Neural cell (in vitro differentiated cells): ENCODE measurements around the gene GHITM. TPM values are rescaled to one million over a fixed set of nuclear protein-coding genes. Genes with fewer than 3 reads are reported as not detected.

Experiments used
- H2AFZ ChIP-seq: fragments of 200-600, 300-800 bp; sonication (generic), shearing (Covaris generic); 2 replicates; pipeline ENCODE4 v1.6.0; 2014; ENCODE audit warnings: low read depth, mild to moderate bottlenecking, antibody characterized with exemption, low read length, moderate library complexity
- H3F3A ChIP-seq: fragments of 200-600 bp; shearing (Covaris generic); 2 replicates; pipeline ENCODE4 v1.6.1; 2016; ENCODE audit warnings: mild to moderate bottlenecking, moderate library complexity, mixed read lengths, antibody characterized with exemption, low read length; ENCODE audit not compliant: insufficient read depth, poor library complexity, severe bottlenecking
- H3K27ac ChIP-seq: fragments of 200-600, 300-800 bp; sonication (generic), shearing (Covaris generic); 2 replicates; pipeline ENCODE4 v1.5.1; 2014; ENCODE audit warnings: mild to moderate bottlenecking, low read length, moderate library complexity
- H3K27me3 ChIP-seq: fragments of 300-800, 200-600 bp; sonication (generic), shearing (Covaris generic); 2 replicates; pipeline ENCODE4 v1.6.0; 2014; ENCODE audit warnings: mild to moderate bottlenecking, low read depth, low read length, moderate library complexity; ENCODE audit not compliant: insufficient read depth
- H3K36me3 ChIP-seq: fragments of 300-800, 200-600 bp; sonication (generic), shearing (Covaris generic); 2 replicates; pipeline ENCODE4 v1.5.1; 2014; ENCODE audit warnings: mild to moderate bottlenecking, antibody characterized with exemption, low read length, moderate library complexity; ENCODE audit not compliant: insufficient read depth
- H3K4me2 ChIP-seq: fragments of 300-800, 200-600 bp; sonication (generic), shearing (Covaris generic); 2 replicates; pipeline ENCODE4 v1.6.0; 2014; ENCODE audit warnings: mild to moderate bottlenecking, low read length
- H3K4me3 ChIP-seq: fragments of 300-800, 200-600 bp; sonication (generic), shearing (Covaris generic); 2 replicates; pipeline ENCODE4 v1.5.1; 2014; ENCODE audit warnings: mild to moderate bottlenecking, low read length, moderate library complexity
- H3K79me2 ChIP-seq: fragments of 200-600 bp; shearing (Covaris generic); replicated peaks from 2 replicates; pipeline ENCODE4 v1.6.0; 2014; ENCODE audit warnings: mild to moderate bottlenecking, low read length, moderate library complexity; ENCODE audit not compliant: insufficient read depth
- H3K9ac ChIP-seq: fragments of 300-800, 200-600 bp; sonication (generic), shearing (Covaris generic); 2 replicates; pipeline ENCODE4 v1.6.1; 2016; ENCODE audit warnings: mild to moderate bottlenecking, low read length, mixed read lengths
- H3K9me2 ChIP-seq: fragments of 200-600 bp; shearing (Covaris generic); 2 replicates; pipeline ENCODE4 v1.6.1; 2016; ENCODE audit warnings: mild to moderate bottlenecking, low read length, mixed read lengths; ENCODE audit not compliant: insufficient read depth
- H3K9me3 ChIP-seq: fragments of 200-600, 300-800 bp; sonication (generic), shearing (Covaris generic); 2 replicates; pipeline ENCODE4 v1.6.1; 2016; ENCODE audit warnings: mild to moderate bottlenecking, mixed run types, low read length, moderate library complexity, mixed read lengths
- H4K20me1 ChIP-seq: fragments of 200-600 bp; shearing (Covaris generic); 2 replicates; pipeline ENCODE4 v1.6.1; 2016; ENCODE audit warnings: mild to moderate bottlenecking, mixed run types; ENCODE audit not compliant: insufficient read depth
- EP300 ChIP-seq: fragments of 450-650 bp; conservative IDR thresholded peaks from 2 replicates; pipeline ENCODE4 v1.6.1; 2014; ENCODE audit warnings: antibody characterized with exemption, mild to moderate bottlenecking, moderate library complexity; ENCODE audit not compliant: poor library complexity, severe bottlenecking
- EZH2 ChIP-seq: fragments of 200-600, 300-800 bp; shearing (Covaris generic), sonication (generic); IDR thresholded peaks from 2 replicates; pipeline ENCODE4 v1.6.1; 2014; ENCODE audit warnings: antibody characterized with exemption, low read length, borderline replicate concordance, mild to moderate bottlenecking; ENCODE audit not compliant: insufficient read depth, poor library complexity, severe bottlenecking
- MXI1 ChIP-seq: fragments of 450-650 bp; conservative IDR thresholded peaks from 2 replicates; pipeline ENCODE4 v1.6.1; 2014; ENCODE audit warnings: antibody characterized with exemption, mild to moderate bottlenecking; ENCODE audit not compliant: poor library complexity, severe bottlenecking
- POLR2AphosphoS5 ChIP-seq: IDR thresholded peaks from 2 replicates; pipeline ENCODE4 v1.6.1; 2012
- RAD21 ChIP-seq: fragments of 450-650 bp; conservative IDR thresholded peaks from 2 replicates; pipeline ENCODE4 v1.6.1; 2014; ENCODE audit warnings: antibody characterized with exemption, mild to moderate bottlenecking, moderate library complexity
- SMC3 ChIP-seq: fragments of 450-650 bp; conservative IDR thresholded peaks from 2 replicates; pipeline ENCODE4 v1.6.1; 2014; ENCODE audit warnings: antibody characterized with exemption, mild to moderate bottlenecking, moderate library complexity; ENCODE audit not compliant: poor library complexity
- TAF1 ChIP-seq: IDR thresholded peaks from 2 replicates; pipeline ENCODE4 v1.6.1; 2012; ENCODE audit warnings: low read depth
- polyA plus RNA-seq: library from polyadenylated mRNA; depleted of rRNA; stranded (reverse); fragments of >200 nt; gene quantifications from 2 replicates; pipeline ENCODE4 v1.2.3, GENCODE V29; 2014
- TF ChIP-seq, protein P1 (sequence below): IDR thresholded peaks from 2 replicates; pipeline ENCODE4 v1.6.1; 2012; ENCODE audit warnings: borderline replicate concordance
- TF ChIP-seq, protein P2 (sequence below): fragments of 450-650 bp; IDR thresholded peaks from 2 replicates; pipeline ENCODE4 v1.5.1; 2014; ENCODE audit warnings: antibody characterized with exemption, mild to moderate bottlenecking, moderate library complexity; ENCODE audit not compliant: poor library complexity, severe bottlenecking

Gene GHITM
- polyA plus RNA-seq, 1 donor from 2014 or later = 306 TPM

DNA sequence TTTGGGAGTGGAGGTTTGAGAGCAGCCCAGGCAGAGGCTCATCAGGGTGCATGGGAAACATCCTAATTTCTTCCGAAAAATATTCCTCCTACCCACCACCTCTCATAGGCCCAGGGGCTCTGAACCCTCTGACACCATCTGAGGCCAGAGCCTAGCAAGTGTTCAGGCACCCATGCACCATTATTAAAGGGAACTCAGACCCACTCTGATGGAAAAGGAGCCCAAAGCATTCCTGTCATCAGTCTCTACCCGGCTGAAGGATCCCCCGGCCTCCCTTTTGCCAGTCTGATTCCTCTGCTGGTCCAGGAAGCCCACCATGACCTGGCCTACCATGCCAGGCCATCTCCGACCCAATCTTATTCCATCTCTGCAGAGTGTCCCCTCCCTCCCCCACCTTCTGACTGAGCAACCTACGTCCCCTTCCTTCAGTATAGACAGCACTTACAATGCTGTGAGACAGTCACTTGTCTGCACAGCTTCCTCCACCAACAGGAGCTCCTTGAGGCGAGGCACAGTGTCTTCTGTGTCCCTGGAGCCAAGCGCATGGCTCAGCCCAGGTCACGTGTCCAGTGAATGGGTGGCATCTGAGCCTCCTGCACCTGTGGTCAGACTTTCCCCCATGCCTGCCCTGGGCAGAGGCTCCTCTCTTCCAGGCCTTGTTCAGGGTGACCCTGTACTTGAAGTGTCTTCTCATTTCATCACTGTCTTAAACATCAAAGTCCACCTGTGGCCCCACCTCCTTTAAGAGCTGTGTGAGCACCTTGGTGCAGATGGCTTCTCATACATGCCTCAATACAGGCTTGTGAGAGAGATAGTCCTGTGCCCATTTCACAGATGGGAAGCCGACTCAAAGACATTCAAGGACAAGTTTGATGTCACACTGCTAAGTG lies 33.4 kb downstream of the GHITM start:
- Histone ChIP-seq H3F3A (no peaks in the 10 kb centered on the region), H3K27ac (no peak overlapping the region), H3K4me2 (no peak overlapping the region), H3K9me3 (no peaks in the 10 kb centered on the region), H4K20me1 (no peaks in the 10 kb centered on the region), H3K4me3 (no peak overlapping the region), H3K9me2 (no peaks in the 10 kb centered on the region), H3K27me3 (no peaks in the 10 kb centered on the region), H3K36me3 (no peaks in the 10 kb centered on the region), H3K9ac (no peak overlapping the region), H2AFZ (no peak overlapping the region), H3K79me2 (no peaks in the 10 kb centered on the region)
- TF ChIP-seq EZH2 (no peak), EP300 (no peak), POLR2AphosphoS5 (no peak), SMC3 (no peak), MXI1 (no peak), RAD21 (no peak), TAF1 (no peak)
- TF ChIP-seq, protein P1, sequence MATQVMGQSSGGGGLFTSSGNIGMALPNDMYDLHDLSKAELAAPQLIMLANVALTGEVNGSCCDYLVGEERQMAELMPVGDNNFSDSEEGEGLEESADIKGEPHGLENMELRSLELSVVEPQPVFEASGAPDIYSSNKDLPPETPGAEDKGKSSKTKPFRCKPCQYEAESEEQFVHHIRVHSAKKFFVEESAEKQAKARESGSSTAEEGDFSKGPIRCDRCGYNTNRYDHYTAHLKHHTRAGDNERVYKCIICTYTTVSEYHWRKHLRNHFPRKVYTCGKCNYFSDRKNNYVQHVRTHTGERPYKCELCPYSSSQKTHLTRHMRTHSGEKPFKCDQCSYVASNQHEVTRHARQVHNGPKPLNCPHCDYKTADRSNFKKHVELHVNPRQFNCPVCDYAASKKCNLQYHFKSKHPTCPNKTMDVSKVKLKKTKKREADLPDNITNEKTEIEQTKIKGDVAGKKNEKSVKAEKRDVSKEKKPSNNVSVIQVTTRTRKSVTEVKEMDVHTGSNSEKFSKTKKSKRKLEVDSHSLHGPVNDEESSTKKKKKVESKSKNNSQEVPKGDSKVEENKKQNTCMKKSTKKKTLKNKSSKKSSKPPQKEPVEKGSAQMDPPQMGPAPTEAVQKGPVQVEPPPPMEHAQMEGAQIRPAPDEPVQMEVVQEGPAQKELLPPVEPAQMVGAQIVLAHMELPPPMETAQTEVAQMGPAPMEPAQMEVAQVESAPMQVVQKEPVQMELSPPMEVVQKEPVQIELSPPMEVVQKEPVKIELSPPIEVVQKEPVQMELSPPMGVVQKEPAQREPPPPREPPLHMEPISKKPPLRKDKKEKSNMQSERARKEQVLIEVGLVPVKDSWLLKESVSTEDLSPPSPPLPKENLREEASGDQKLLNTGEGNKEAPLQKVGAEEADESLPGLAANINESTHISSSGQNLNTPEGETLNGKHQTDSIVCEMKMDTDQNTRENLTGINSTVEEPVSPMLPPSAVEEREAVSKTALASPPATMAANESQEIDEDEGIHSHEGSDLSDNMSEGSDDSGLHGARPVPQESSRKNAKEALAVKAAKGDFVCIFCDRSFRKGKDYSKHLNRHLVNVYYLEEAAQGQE = no peak
- TF ChIP-seq, protein P2, sequence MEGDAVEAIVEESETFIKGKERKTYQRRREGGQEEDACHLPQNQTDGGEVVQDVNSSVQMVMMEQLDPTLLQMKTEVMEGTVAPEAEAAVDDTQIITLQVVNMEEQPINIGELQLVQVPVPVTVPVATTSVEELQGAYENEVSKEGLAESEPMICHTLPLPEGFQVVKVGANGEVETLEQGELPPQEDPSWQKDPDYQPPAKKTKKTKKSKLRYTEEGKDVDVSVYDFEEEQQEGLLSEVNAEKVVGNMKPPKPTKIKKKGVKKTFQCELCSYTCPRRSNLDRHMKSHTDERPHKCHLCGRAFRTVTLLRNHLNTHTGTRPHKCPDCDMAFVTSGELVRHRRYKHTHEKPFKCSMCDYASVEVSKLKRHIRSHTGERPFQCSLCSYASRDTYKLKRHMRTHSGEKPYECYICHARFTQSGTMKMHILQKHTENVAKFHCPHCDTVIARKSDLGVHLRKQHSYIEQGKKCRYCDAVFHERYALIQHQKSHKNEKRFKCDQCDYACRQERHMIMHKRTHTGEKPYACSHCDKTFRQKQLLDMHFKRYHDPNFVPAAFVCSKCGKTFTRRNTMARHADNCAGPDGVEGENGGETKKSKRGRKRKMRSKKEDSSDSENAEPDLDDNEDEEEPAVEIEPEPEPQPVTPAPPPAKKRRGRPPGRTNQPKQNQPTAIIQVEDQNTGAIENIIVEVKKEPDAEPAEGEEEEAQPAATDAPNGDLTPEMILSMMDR = no peak

GRCh38 chr10:84173501-84173929 lies 34.2 kb downstream of the GHITM start, which contains the start of gene GPR15LG:
TSS of gene GPR15LG (plus strand) at chr10:84173801. CDS start at chr10:84173852, 51 bp downstream.
- no peak for TF ChIP-seq RAD21
- TF ChIP-seq POLR2AphosphoS5 = no peak
- TF ChIP-seq MXI1 = no peak
- TF ChIP-seq EP300 = no peak
- TF ChIP-seq SMC3 = no peak
- TF ChIP-seq TAF1 = no peak
- TF ChIP-seq EZH2 = no peak
- TF ChIP-seq, protein P2 = no peak
- TF ChIP-seq, protein P1 = no peak
- H3K9me2 ChIP-seq = no peaks in the 10 kb centered on the region
- H3K4me2 ChIP-seq = no peak within 1 kb of the TSS
- no peaks in the 10 kb centered on the region for H3K9me3 ChIP-seq
- H2AFZ ChIP-seq = no peak within 1 kb of the TSS
- H3F3A ChIP-seq = no peaks in the 10 kb centered on the region
- no peaks in the 10 kb centered on the region for H3K79me2 ChIP-seq
- no peak within 1 kb of the TSS for H3K27ac ChIP-seq
- H3K36me3 ChIP-seq = no peaks in the 10 kb centered on the region
- H3K9ac ChIP-seq = no peak within 1 kb of the TSS
- H3K27me3 ChIP-seq = no peaks in the 10 kb centered on the region
- no peak within 1 kb of the TSS for H3K4me3 ChIP-seq
- H4K20me1 ChIP-seq = no peaks in the 10 kb centered on the region
